ENCODE data around the gene CDK19. TPM values are rescaled to one million over a fixed set of nuclear protein-coding genes. Genes with fewer than 3 reads are reported as not detected.

Gene CDK19
- polyA plus RNA-seq, 1 of the 3 experiments (the other 2 are of a cell fraction): 6.5 TPM

- Histone ChIP-seq H3K36me3 (replicated peaks in 1 of 2; ENCODE audit: control insufficient read depth in 1 of 2, insufficient read depth in 2 of 2, low read length in 1 of 2) (no peaks in the 10 kb centered on the region), H3K4me1 (ENCODE audit: control insufficient read depth in 1 of 2, insufficient read depth in 2 of 2, low read depth in 1 of 2, low read length in 1 of 2) (no peaks in the 10 kb centered on the region), H3K9me3 (no peaks in the 10 kb centered on the region), H4K20me1 (ENCODE audit: insufficient read depth) (no peaks in the 10 kb centered on the region), H3K9me2 (no peaks in the 10 kb centered on the region), H3K4me3 (ENCODE audit: low read depth in 2 of 2, low read length in 1 of 2) (no peak overlapping the region), H3K79me2 (ENCODE audit: insufficient read depth) (no peaks in the 10 kb centered on the region), H2AFZ (ENCODE audit: low read depth) (no peak overlapping the region), H3K27me3 (ENCODE audit: insufficient read depth) (no peaks in the 10 kb centered on the region), H3K27ac (ENCODE audit: low read depth in 2 of 2, low read length in 1 of 2) (no peak overlapping the region), H3K9ac (no peak overlapping the region), H3K4me2 (no peak overlapping the region), H3F3A (replicated peaks; ENCODE audit: insufficient read depth) (no peaks in the 10 kb centered on the region)
- no peak for DNase-seq
- WGBS (ENCODE audit: low lambda C conversion rate): 93% methylated on average over 9 of the region's 9 CpGs
- no peak for TF ChIP-seq YY1 (IDR thresholded peaks at IDR 0.05; ENCODE audit: low read depth)
- no peak for TF ChIP-seq EP300 (IDR thresholded peaks at IDR 0.05; ENCODE audit: borderline replicate concordance in 1 of 2, low read depth in 1 of 2, low read length in 1 of 2)
- no peak for TF ChIP-seq ELF1 (IDR thresholded peaks at IDR 0.05)
- CTCF ChIA-PET: interaction anchor here (1.0 kb wide), 1 partner anchor 53 kb away, joined by 3 read pairs; no protein-coding TSS in a partner anchor
- POLR2A ChIA-PET: interaction anchor here (1.1 to 1.2 kb wide), 2 partner anchors 11 to 48 kb away, joined by 3 to 7 read pairs; partner anchors contain the start of genes AMD1 and CDK19
Observed at GRCh38 chr6:110826236-110827129, 11.2 kb upstream of the CDK19 start.

GRCh38 chr6:110823146-110823545 lies 7.9 kb upstream of the CDK19 start:
- Histone ChIP-seq H3K9me2 (no peaks in the 10 kb centered on the region), H3K4me3 (ENCODE audit: low read depth in 2 of 2, low read length in 1 of 2) (no peak overlapping the region), H3K9ac (no peak overlapping the region), H3F3A (replicated peaks; ENCODE audit: insufficient read depth) (no peaks in the 10 kb centered on the region), H2AFZ (ENCODE audit: low read depth) (no peak overlapping the region), H3K4me2 (no peak overlapping the region), H3K27me3 (ENCODE audit: insufficient read depth) (no peaks in the 10 kb centered on the region), H3K4me1 (ENCODE audit: control insufficient read depth in 1 of 2, insufficient read depth in 2 of 2, low read depth in 1 of 2, low read length in 1 of 2) (no peaks in the 10 kb centered on the region), H3K79me2 (ENCODE audit: insufficient read depth) (no peaks in the 10 kb centered on the region), H3K36me3 (replicated peaks in 1 of 2; ENCODE audit: control insufficient read depth in 1 of 2, insufficient read depth in 2 of 2, low read length in 1 of 2) (no peaks in the 10 kb centered on the region), H4K20me1 (ENCODE audit: insufficient read depth) (no peaks in the 10 kb centered on the region), H3K9me3 (no peaks in the 10 kb centered on the region), H3K27ac (ENCODE audit: low read depth in 2 of 2, low read length in 1 of 2) (no peak overlapping the region)
- TF ChIP-seq TAF1 (IDR thresholded peaks at IDR 0.05; ENCODE audit: borderline replicate concordance, low read depth, low read length) (no peak), SIN3A (IDR thresholded peaks at IDR 0.05; ENCODE audit: borderline replicate concordance, low read depth, low read length) (no peak), MEF2A (IDR thresholded peaks at IDR 0.05; ENCODE audit: borderline replicate concordance, low read depth) (no peak), IRF3 (IDR thresholded peaks at IDR 0.05; ENCODE audit: low read depth, low read length) (no peak), TCF12 (IDR thresholded peaks at IDR 0.05) (no peak), MAX (IDR thresholded peaks at IDR 0.05; ENCODE audit: low read depth) (no peak), SMC3 (IDR thresholded peaks at IDR 0.05; ENCODE audit: low read depth, low read length) (no peak), EP300 (IDR thresholded peaks at IDR 0.05; ENCODE audit: borderline replicate concordance in 1 of 2, low read depth in 1 of 2, low read length in 1 of 2) (no peak), USF2 (IDR thresholded peaks at IDR 0.05; ENCODE audit: borderline replicate concordance, low read depth, low read length) (no peak), TEAD4 (IDR thresholded peaks at IDR 0.05; ENCODE audit: borderline replicate concordance, insufficient read depth) (no peak), YY1 (IDR thresholded peaks at IDR 0.05; ENCODE audit: low read depth) (no peak), USF1 (IDR thresholded peaks at IDR 0.05; ENCODE audit: borderline replicate concordance, low read depth) (no peak), GATA2 (CRISPR knock-in tag; IDR thresholded peaks at IDR 0.05) (no peak), ELF1 (IDR thresholded peaks at IDR 0.05) (no peak), EZH2phosphoT487 (IDR thresholded peaks at IDR 0.05; ENCODE audit: borderline replicate concordance, low read depth) (no peak), JUND (IDR thresholded peaks at IDR 0.05) (no peak), RAD21 (IDR thresholded peaks at IDR 0.05; ENCODE audit: low read length) (no peak), GABPA (IDR thresholded peaks at IDR 0.05; ENCODE audit: low read depth) (no peak), FOXJ3 (CRISPR knock-in tag; IDR thresholded peaks at IDR 0.05) (no peak)
- no peak for DNase-seq
- 75% methylated on average over 2 of the region's 2 CpGs for WGBS (ENCODE audit: low lambda C conversion rate)
- CTCF ChIA-PET: no interaction called here
- POLR2A ChIA-PET: no interaction called here

All from SK-N-SH (cell line).